Skeletal muscle cell (primary cell): Measurements from ENCODE around the gene PRKAG1.
A peak's percentile ranks its signal among the peaks of the same experiment; 100 is the strongest.

Source experiments
- DNase-seq: peaks from one replicate; pipeline ENCODE4 v3.0.0-alpha.2; 2010; ENCODE audit warnings: low read depth
- H3K4me3 ChIP-seq: 2 replicates; pipeline ENCODE4 v1.5.1; 2011; ENCODE audit warnings: low read depth, mild to moderate bottlenecking, control low read depth, low read length, moderate library complexity

The PRKAG1 gene

GRCh38 chr12:48956279-48957140 is 62.1 kb downstream of the PRKAG1 start:
- peak overlapping the region; percentile 95 for H3K4me3 ChIP-seq
- peak; percentile 93 for DNase-seq

GRCh38 chr12:48954841-48955501 is 63.6 kb downstream of the PRKAG1 start:
- no peak for DNase-seq
- no peak overlapping the region for H3K4me3 ChIP-seq

DNA sequence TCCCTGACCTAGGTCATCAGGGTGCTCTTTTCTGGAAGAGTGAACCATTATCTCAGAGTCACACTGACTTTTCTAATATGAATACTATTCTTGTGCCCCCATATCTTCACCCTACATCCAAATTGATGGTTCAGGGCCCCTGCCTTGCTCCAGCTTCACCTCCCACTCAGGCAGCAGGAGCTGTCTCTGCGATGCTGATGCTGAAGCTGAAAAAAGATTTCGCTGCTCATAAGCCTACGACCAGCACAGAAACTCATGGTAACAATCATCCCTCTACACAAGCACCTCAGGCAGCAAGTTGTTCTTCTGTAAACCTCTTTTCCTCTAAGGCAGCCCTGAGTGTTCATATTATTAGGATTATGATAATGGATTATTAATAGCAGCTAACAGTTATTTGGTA is 64.5 kb downstream of the PRKAG1 start:
- H3K4me3 ChIP-seq = no peak overlapping the region
- no peak for DNase-seq

- DNase-seq = no peak
Measured at GRCh38 chr12:48952691-48953090, 65.9 kb downstream of the PRKAG1 start.

More at GRCh38 chr12:48952691-48953090, 65.9 kb downstream of the PRKAG1 start:
- no peak overlapping the region for H3K4me3 ChIP-seq
